Stromal cell of bone marrow (primary cell): ENCODE measurements around the gene CFAP298.
"Not testable (repeated sequence)": the region's sequence is repeated elsewhere in the genome, so short reads cannot be mapped to it uniquely, and the experiment has no call there.

Experiments
- DNase-seq: peaks from one replicate; pipeline ENCODE4 v3.0.0-alpha.2; 2012; ENCODE audit warnings: low read depth

The CFAP298 gene

GRCh38 chr21:32566741-32567389 lies 45.3 kb downstream of the CFAP298 start:
- DNase-seq = no peak

GRCh38 chr21:32565856-32566465 lies 46.2 kb downstream of the CFAP298 start:
- DNase-seq = peak; percentile 24

- no peak for DNase-seq
These were observed 49.3 kb downstream of the CFAP298 start for GRCh38 chr21:32562915-32563314.

GRCh38 chr21:32562426-32562825 lies 49.8 kb downstream of the CFAP298 start:
- DNase-seq = peak; percentile 49

GRCh38 chr21:32561476-32561875 lies 50.7 kb downstream of the CFAP298 start:
- DNase-seq = not testable (repeated sequence)

GRCh38 chr21:32560896-32561295 lies 51.3 kb downstream of the CFAP298 start:
- DNase-seq = no peak

- no peak for DNase-seq
These were observed 53.1 kb downstream of the CFAP298 start for GRCh38 chr21:32559006-32559610.

GRCh38 chr21:32558106-32558505 lies 54.1 kb downstream of the CFAP298 start:
- no peak for DNase-seq

- no peak for DNase-seq
These were observed 57.1 kb downstream of the CFAP298 start for GRCh38 chr21:32554832-32555638.

- no peak for DNase-seq
These were observed 62.3 kb downstream of the CFAP298 start for GRCh38 chr21:32549886-32550285.

- DNase-seq = no peak
These were observed 62.7 kb downstream of the CFAP298 start for GRCh38 chr21:32549440-32549839.
